HG03135 (cell line): Measurements from ENCODE around the gene SLC25A21.

Experiments
- ATAC-seq: cut with Tn5 transposase; IDR thresholded peaks from one replicate; pipeline ENCODE4 v1.9.1; 2021; ENCODE audit warnings: mild to moderate bottlenecking, moderate library complexity; ENCODE audit not compliant: unreplicated experiment

The SLC25A21 gene

GRCh38 chr14:36675581-36675980 lies 496.8 kb downstream of the SLC25A21 start:
- ATAC-seq: no peak

- ATAC-seq: no peak
Measured at GRCh38 chr14:36674659-36675058, 497.7 kb downstream of the SLC25A21 start.

- ATAC-seq: no peak
Measured at GRCh38 chr14:36672095-36672494, 500.3 kb downstream of the SLC25A21 start.

- ATAC-seq: no peak
Measured at GRCh38 chr14:36671149-36671548, 501.3 kb downstream of the SLC25A21 start.

- ATAC-seq: no peak
Measured at GRCh38 chr14:36667679-36668078, 504.7 kb downstream of the SLC25A21 start.

GRCh38 chr14:36666416-36667206 lies 505.8 kb downstream of the SLC25A21 start:
- no peak for ATAC-seq

- no peak for ATAC-seq
Measured at GRCh38 chr14:36665887-36666415, 506.5 kb downstream of the SLC25A21 start.

GRCh38 chr14:36664322-36665193 lies 507.8 kb downstream of the SLC25A21 start:
- ATAC-seq: no peak

GRCh38 chr14:36663404-36664321 lies 508.7 kb downstream of the SLC25A21 start:
- no peak for ATAC-seq

- ATAC-seq: no peak
Measured at GRCh38 chr14:36662543-36663403, 509.6 kb downstream of the SLC25A21 start.

GRCh38 chr14:36662258-36662542 lies 510.2 kb downstream of the SLC25A21 start:
- no peak for ATAC-seq

GRCh38 chr14:36661506-36662257 lies 510.7 kb downstream of the SLC25A21 start, which contains the start of gene PAX9:
TSS of gene PAX9 (plus strand) at chr14:36661860. CDS start at chr14:36662090, 230 bp downstream.
- peak; percentile 79 for ATAC-seq

GRCh38 chr14:36660736-36661505 lies 511.5 kb downstream of the SLC25A21 start:
- no peak for ATAC-seq

- no peak for ATAC-seq
Measured at GRCh38 chr14:36659822-36660735, 512.3 kb downstream of the SLC25A21 start.

- no peak for ATAC-seq
Measured at GRCh38 chr14:36659010-36659821, 513.2 kb downstream of the SLC25A21 start.
